HG02763 (cell line): ENCODE measurements around the gene MANBA.
A peak's percentile ranks its signal among the peaks of the same experiment; 100 is the strongest.
"Not testable (repeated sequence)": the region's sequence is repeated elsewhere in the genome, so short reads cannot be mapped to it uniquely, and the experiment has no call there.

Experiments
- ATAC-seq: cut with Tn5 transposase; IDR thresholded peaks from one replicate; pipeline ENCODE4 v1.9.1; 2021; ENCODE audit warnings: mild to moderate bottlenecking, moderate library complexity; ENCODE audit not compliant: unreplicated experiment

MANBA gene

DNA sequence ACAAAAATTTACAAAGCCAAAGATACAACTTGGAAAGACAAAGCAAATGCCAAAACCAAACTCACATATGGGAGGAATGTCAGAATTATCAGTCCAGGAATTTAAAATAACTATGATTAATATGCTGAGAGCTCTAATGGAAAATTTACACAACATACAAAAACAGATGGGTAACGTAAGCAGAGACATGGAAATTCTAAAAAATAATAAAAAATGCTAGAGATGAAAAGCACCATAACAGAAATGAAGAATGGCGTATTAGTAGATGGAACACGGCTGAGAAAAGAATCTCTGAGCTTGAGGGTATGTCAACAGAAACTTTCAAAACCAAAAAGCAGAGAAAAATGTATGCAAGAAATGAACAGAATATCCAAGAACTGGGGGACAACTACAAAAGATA, 4.1 kb upstream of the MANBA start:
- no peak for ATAC-seq

DNA sequence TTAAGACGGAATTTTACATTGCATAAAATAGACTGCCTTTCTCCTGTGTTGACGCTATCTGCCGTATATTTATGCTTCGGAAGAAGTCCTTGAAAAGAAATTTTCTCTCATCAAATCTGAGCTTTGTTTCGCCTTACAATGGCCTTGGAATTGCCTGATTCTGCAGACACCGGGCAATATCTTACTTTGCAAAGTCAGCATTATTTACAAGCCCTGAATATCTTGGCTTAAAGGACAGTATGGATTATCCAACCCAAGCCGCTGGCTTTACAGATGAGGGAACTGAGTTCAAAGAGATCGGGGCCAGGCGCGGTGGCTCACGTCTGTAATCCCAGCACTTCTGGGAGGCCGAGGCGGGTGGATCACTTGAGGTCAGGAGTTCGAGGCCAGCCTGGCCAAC, 1.1 kb upstream of the MANBA start:
- no peak for ATAC-seq

DNA sequence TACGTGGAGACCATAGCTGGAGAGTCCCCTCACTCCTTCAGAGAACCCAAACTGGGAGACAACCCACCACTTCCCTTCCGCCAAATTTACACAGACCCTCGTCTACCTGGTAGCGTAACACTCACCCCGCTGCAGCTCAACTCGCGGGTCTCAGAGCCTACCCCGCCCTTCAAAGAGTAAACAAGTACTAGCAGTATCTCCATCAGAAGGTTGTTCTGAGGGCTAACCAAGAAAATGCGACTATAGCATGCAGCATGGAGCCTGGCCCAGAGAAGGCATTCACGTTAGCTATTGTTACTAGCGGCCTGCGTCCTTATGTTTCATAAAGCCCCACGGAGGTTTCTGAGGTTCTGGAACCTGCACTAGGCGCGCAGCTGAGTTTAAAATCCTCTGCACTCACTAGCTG, 531 bp upstream of the MANBA start:
- ATAC-seq, result no peak

DNA sequence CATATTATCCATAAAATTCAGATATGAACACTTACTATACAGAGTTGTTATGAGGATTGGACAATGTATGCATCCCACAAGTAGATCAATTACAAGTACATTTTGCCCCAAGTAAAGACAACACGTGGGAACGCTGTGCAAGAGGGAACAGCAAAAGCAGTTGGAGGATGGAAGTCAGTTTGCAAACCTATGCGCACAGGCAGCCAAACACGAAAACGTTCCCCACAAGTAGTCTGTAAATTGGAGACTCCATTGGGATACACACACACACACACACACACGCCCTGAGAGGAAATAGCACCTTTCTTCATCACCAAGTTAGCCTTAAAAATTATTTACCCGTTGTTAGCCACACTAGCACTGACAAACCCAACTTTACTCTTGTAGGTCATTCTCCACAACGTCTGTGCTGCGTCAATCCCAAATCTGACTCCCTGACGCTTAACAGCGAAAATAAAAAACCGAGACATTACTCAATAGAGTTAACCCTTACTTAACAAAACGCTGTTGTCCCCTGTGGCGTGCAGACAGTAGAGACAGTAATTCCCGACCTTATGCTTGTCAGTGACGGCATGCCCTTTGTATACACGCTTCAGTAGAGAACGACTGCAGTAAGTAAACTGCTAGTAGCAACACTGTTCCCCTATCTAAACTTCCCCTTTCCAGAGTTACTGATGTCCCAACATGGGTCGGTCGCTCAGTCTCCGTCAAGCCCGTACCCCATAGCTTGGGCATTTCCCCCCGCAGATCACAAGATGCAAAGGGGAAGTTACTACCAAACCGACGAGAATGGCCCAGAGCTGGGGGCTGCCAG, 730 bp downstream of the MANBA start:
- peak; percentile 51 for ATAC-seq

DNA sequence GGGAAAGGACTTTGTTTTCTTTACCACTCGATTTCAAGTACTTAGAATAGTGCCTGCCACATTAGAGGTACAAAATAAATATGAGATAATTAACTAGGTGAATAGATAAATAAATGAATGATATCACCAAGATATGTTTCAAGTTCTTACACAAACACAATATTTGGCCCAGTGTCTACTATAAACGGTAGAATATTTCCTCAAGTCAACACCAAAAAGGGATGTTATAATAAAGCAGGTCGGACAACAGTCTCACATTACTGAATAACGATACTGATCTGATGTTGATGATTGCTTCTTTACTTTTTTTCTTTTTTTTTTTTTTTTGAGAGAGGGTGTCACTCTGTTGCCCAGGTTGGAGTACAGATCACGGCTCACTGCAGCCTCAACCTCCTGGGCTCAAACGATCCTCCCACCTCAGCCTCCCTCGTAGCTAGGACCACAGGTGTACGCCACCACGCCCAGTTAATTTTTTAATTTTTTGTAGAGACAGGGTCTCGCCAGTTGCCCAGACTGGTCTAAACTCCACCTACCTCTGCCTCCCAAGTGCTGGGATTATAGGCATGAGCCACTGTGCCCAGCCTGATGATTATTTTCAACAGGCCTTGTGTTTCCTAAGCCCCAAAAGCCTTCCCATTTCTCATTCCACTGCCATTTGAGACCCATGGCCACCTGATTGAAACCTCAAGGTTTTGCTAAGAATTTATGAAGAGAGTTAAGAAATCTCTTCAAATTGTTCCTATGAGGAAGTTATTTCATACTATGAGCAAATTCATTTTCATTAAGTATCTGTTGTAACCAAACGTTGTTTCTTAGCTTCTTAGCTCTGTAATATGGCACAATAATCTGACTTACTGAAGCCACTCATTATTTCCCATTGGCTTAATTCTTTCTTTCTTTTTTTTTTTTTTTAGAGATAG, 2.3 kb downstream of the MANBA start:
- no peak for ATAC-seq

DNA sequence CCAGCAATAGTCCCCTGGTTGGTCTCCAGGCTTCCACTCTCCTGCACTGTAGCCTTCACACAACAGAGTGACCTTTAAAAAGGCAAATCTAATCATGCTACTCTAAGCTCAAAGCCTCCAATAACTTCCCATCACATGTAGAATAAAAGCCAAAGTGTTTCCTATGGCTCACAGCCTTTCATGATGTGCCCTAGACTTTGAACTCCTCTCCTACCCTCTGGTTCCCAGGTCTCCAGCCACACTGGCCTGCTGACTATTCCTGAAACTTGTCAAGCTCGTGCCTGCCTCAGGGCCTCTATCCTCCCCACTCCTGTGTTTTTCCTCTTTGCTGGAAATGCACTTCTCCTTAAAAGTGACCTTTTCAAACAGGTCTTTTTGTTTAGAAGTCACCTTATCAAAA, 3.1 kb downstream of the MANBA start:
- ATAC-seq, result no peak

DNA sequence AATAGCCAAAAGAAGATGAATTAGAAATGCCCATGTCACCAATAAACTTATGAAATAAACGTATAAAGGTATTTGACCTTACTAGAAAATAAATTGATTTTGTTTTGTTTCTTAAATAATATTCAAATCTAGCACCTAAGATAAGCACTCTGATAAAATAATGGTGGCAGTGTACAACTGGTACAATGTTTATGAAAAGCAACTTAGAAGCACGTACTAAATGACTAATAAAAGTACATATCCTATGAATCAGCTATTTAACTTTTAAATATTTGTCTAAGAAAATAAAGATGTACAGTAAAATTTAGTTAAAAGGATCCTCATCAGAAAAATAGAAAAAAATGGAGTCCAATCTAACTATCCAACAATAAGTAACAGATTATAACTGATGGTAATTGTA, 6.7 kb downstream of the MANBA start:
- no peak for ATAC-seq

DNA sequence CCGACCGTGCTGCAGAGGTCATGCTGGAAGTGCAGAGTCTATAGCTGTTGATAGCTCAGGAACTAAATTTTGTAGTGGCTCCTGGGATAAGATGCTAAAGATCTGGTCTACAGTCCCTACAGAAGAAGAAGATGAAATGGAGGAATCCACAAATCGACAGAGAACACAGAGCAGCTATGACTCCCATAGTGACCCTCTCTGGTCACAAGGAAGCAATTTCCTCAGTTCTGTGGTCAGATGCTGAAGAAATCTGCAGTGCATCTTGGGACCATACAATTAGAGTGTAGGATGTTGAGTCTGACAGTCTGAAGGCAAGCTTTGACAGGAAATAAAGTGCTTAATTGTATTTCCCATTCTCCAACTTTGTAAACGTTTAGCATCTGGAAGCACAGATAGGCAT, 8.8 kb downstream of the MANBA start:
- no peak for ATAC-seq

DNA sequence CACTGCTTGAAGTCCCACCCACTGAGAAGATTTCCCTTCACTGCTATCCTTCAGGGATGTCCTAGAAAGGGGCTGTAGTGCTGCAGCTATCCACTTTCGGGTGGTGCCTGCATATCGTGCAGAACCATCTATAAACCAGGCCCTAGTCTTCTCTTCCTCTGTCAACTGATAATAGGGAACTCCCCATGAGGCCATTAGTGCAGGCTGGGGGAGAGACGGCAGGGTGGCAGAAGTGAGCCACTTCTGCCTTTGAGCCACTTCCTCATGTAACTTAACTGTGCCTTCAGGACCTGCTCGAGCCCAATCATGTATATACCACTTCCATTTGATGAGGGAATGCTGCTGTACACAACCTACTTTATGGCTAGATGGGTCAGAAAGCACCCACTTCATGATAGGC, 17.4 kb downstream of the MANBA start:
- ATAC-seq, result peak; percentile 96

DNA sequence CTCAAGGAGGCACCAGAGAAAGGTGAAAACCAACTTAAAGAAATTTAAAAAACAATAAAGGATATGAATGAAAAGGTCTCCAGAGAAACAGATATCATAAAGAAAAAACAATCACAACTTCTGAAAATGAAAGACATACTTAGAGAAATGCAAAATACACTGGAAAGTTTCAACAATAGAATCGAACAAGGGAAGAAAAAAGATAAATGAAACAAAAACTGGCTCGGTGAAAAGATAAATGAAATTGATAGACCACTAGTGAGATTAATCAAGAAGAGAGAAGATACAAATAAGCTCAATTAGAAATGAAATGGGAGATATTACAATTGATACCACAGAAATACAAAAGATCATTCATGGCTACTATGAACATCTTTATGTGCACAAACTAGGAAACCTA, 22.0 kb downstream of the MANBA start:
- ATAC-seq, result not testable (repeated sequence)

DNA sequence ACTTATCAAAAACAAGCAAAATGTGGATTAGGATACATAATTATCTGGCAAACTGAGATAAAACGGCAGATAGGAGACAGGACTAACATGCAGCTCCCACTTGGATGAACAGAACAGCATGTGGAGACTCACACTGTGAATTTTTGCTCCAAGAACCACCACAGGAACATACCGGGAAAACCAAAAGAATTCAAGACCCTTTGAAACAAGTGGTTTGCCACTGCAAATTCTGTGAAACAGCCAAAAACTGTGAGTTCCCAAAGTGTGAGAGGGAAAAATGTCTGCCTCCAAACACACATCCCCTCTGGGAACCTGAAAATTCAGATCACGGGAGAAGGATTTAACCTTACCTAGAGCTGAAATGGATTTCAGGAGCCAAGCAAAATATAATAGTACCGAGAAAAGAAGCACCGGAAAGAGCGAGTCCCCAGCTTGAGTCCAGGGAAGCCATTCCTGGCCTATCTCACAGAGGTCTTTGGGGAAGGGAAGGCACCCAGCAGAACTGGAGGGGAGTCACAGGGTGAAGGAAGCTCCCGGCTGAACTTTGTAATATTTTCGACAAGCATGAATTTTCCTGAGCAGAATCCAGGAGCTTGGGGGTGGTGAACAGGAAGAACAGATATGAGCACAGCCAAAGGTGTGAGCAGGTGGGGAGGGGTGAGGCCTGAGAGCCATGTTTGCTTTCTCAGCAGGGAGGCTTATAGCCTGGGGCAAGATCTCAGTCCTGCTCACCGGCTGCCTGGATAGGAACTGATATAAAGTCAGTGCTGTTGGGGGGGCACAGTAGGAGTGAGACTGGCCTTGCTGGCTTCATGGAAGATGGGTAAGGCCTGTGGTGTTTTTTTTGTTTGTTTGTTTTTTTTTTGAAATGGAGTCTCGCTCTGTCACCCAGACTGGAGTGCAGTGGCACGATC, 23.9 kb downstream of the MANBA start:
- ATAC-seq, result no peak

DNA sequence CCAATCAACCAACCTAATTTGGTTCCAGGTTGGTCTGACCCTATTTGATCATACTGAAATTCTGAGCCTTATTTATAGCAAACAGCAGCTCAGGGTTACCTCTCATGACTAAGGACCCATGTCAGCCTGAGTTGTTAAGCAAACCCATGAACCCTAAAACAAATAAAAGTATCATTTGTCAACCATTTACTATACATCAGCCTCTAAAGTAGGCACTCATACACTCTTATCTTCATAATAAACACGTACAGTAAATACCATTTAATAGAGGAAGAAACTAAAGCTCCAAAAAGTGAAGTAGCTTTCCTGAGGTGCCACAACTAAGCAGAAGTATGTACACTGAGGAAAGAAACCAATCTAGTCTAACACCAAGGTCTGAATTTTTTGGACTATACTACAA, 25.2 kb downstream of the MANBA start:
- no peak for ATAC-seq

DNA sequence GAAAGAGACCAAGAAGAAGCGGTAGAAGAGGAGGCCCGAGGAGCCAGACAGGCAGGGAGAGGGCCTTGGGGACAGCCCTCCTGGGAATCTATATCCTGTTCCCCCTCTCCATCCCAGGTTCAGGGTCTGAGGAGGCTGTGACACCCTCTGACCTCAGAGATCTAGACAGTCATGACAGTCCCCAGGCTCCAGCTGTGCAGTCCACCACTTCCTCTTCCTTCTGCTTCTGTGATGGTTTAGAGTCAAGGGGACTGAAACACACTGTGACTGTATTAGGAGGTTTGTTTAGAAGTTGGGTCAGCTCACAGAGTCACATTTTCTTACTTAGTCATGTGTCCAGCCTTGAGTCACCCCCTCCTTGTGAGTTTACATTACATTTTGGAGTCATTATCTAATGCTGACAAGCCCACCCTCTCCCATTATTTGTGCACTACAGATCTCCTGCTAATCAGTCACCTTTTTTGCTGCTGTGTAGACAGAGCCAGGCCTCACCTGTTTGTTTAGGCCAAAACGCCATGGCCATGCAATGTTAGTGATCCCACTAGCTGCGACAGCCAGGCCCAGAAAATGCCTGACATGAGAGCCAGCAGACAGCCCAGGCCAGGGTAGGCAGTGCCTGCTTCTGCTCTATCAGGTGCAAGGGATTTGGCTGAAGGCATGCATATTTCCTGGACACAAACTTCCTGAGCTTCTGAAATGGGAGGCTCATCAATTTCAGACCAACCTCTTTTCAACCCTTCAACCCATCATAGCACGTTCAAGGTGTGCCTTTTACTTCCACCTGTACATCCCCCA, 26.0 kb downstream of the MANBA start:
- peak; percentile 98 for ATAC-seq

DNA sequence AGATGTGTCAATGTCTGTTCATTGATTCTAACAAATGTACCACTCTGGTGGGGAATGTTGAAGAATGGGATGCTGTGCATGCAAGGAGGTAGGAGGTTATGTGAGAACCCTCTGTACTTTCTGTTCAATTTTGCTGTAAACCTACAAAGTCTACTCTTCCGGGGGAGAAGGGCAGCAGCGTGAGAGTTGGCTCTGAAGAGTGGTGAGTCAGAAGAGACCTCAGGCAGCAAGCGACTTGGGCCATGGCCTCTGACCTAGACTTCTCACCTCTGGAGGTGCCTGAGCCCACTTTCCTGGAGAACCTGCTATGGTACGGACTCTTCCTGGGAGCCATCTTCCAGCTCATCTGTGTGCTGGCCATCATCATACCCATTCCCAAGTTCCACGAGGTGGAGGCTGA, 26.7 kb downstream of the MANBA start:
- no peak for ATAC-seq

DNA sequence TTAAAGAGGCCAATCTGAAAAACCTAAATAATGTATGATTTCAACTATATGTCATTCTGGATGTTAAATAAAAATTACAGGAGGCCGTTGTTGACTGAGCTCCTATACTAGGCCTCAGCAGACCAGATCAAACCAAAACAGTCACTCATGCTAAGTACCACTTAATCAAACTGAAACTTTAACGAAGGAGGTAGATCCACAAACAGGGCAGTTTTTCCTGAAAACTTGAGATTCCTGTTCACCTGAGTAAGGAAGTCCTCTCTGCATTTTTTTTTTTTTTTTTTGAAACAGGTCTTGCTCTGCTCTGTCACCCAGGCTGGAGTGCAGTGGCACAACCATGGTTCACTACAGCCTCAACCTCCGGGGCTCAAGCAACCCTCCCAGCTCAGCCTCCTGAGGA, 27.7 kb downstream of the MANBA start:
- ATAC-seq, result no peak

DNA sequence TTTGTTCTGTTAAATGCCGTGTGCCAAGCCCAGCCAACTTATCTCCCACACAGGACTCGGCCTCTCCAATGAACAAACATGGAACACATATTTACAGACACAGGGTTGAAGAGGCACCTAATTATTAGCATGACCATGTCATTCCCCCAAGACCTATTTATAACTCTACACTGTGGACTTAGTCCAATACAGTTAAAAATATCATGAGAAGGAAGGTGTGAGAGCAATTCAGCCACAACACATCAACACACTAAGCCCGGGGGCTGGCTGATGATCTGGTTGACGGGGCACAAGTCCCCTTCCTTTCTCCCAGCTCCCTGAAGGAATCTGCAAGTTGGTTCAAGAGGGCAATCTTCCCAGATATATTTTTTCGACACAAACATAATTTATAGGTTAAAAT, 28.1 kb downstream of the MANBA start:
- no peak for ATAC-seq

DNA sequence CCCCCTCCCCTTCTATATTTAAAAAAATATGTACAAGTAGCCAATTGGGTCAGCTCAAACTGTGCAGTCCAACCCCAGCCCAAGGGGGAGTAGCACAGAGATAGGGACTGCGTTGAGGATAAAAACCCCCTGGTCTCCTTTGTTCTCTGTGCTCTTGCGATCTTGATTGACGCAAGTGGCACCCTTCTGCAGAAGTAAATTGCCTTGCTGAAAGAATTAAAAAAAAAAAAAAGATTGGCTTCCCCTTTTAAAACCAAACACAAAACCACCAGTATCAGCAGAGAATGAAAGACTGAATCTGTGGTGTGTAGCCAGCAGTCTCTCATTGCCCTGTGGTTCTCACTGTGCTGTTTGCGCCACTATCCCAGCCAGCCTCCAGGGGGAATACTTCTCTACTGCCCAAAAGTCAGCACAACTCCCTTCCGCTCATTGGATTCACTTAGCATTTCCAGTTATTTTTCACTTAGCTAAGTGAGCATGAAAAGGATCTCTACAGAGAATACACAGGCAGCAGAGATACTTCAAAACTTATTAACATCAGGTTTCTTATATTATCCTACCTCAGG, 29.7 kb downstream of the MANBA start:
- ATAC-seq, result no peak

DNA sequence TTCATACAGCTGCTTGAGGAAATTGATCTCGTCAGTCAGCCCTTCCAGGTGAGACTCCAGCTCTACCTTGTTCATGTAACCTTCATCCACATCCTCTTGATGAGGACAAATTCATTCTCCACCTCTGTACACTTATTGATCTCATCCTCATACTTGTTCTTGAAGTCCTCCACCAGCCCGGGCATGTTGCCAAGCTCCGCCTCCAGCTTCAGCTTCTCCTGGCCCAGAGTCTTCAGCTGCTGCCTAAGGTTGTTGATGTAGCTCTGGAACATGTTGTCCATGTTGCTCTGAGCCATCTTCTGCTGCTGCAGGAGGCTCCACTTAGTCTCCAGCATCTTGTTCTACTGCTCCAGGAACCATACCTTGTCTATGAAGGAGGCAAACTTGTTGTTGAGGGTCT, 31.3 kb downstream of the MANBA start:
- not testable (repeated sequence) for ATAC-seq

DNA sequence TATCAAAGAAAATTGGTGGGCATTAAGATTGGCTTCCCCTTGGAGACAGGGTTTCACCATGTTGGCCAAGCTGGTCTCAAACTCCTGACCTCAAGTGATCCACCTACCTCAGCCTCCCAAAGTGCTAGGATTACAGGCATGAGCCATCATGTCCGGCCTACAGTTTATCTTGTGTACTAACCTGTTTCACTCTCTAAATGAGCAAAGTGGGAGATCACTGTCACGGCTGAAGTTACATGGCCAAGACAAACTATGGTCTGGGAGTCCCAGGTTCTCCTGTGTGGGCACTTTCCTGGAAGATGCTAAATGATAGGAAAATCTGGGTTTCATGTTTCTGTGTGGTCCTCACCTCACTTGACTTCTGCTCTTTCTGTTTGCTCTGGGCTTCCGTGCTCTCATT, 33.8 kb downstream of the MANBA start:
- not testable (repeated sequence) for ATAC-seq

DNA sequence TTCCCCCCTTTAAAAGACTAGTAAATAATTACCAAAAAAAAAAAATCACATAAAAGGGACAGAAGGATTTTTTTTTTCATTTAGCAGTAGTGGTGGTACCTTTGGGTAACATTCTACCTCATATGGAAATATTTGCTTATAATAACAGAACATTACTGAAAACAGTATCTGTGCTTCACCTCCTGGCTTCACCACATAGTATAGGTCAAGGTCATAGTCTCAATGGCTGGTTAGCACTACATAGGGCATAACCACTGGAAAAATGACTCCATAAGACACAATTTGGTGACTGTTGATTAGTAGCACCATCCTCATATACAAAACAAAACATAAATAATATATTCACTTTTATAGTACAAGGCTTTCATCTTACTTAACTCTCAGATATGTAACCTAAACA, 34.7 kb downstream of the MANBA start:
- no peak for ATAC-seq
